Measurements from ENCODE around the gene OLA1.

Gene OLA1

DNA sequence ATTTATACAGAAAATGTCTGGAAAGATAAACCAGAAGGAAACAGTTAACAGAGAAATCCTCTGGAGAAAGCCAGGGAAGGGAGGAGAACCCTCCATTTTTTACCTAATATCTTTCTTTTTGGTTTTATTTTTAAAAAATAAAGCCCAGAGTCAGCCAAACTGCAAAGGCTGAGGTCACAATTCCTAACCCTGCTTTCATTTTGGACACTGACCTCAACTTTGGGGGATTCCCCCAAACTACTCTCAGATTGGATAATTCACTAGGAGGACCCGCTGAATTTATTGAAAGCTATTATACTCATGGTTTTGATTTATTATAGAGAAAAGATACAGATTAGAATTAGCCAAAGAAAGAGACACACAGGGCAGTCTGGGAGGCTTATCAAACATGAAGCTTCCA lies 189.9 kb downstream of the OLA1 start:
- DNase-seq, result no peak

GRCh38 chr2:174058026-174058425 lies 190.3 kb downstream of the OLA1 start:
- DNase-seq, result no peak

DNA sequence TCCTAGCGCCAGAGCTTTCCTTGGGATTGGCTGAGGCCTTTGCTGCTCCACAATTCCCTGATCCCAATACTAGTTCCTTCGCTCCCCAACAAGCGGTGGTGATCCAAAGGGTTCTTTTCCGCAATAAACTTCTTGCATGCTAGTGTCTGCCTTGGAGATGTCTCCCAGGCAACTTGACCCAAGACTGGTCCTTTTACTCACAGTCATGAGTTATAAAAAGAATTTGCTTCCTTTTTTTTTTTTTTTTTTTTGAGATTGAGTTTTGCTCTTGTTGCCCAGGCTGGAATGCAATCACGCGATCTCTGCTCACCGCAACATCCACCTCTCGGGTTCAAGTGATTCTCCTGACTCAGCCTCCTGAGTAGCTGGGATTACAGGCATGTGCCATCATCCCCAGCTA lies 193.4 kb downstream of the OLA1 start:
- DNase-seq, result no peak

DNA sequence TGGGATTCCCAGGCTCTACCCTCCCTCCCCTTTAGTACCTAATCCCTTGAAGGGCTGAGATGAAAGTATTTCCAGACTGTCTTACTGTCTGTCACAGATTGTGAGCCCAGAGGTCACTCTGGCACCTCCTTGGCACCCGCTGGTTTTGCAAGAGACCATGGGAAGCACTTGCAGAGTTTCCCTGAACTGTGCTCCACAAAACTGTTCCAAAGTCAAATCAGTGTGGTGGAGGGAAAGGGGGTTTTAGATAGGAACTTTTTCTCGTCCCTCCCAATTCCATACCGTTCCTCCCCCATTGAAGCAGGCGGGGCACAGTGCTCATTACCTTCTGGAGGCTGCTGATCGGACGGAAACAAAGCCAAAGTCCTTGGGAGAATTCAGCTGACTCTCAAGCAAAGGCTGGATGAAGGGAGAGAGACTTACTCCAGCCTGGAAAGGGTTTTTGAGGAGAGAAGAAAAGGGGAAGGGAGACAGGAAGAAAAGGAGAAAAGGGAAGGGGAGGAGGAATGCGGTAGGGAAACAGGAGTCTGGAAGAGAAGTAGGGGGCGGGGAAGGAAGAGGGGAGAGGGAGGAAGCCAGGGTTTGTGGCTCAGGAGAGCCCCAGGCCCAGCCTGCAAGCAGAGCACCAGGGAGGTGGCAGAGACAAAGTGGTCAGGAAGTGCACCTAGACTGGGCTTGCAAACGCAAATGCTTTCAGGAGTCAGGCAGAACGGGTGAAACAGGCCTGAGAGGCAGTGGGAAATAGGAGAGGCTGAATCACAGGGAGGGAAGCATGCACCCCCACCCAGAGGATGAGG lies 194.8 kb downstream of the OLA1 start:
- no peak for DNase-seq

DNA sequence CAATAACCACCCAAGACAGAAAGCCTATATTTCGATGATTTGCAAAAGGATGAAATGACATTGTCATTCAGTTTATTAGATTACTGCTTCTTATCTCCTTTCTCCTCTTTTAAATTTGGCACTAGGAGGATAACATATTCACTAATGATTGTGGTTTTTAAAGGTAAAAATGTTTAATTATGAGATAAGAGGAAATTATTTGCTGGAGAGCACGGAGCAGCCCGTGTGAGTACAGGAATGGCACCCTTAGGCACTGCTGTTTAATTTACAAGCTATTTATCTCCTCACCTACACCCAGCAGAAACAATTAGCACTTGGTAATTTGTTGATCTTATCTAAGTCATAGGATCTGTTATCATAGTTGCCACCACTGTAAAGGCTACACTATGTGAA lies 195.8 kb downstream of the OLA1 start:
- no peak for DNase-seq

GRCh38 chr2:174051741-174052583 lies 196.4 kb downstream of the OLA1 start:
- DNase-seq, result no peak

DNA sequence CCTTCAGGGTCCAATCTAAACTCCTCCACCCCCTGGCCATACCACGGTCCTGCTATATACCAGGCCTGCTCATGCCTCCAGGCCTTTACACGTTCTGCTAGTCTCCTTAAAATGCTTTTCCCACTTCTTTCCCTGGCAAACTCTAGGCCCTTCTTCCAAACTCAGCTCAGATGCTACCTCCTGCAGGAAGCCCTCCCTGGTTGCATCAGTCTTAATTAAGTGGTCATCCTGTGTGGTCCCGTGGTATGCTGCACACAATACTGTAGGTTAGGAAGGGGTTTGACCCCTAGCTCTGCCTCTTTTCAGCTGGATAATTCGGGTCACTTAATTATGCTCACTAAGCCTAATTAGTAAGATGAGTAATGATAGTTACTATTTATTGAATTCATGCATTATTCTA lies 197.3 kb downstream of the OLA1 start:
- no peak for DNase-seq

GRCh38 chr2:174049895-174050294 lies 198.4 kb downstream of the OLA1 start:
- no peak for DNase-seq

DNA sequence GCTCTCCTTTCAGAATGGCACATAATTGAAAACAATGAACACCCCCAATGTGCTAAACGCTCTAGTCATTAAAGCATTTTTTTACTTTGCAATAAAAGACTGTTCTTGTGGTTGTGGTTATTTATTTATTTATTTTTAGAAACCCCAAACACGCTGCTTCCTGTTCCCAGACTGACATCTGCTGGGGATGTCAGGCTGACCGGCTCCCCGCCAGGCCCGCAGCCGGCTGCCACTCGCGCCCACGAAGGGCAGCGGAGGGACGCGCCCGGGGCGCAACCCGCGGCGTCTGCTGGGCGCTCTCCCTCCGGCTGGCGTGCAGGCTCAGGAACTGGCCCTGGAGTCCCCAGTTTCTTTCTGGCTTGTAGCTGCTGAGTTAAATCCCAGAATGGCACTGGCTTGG lies 200.1 kb downstream of the OLA1 start:
- DNase-seq, result no peak

GRCh38 chr2:174047746-174048145 lies 200.6 kb downstream of the OLA1 start:
- DNase-seq, result no peak

DNA sequence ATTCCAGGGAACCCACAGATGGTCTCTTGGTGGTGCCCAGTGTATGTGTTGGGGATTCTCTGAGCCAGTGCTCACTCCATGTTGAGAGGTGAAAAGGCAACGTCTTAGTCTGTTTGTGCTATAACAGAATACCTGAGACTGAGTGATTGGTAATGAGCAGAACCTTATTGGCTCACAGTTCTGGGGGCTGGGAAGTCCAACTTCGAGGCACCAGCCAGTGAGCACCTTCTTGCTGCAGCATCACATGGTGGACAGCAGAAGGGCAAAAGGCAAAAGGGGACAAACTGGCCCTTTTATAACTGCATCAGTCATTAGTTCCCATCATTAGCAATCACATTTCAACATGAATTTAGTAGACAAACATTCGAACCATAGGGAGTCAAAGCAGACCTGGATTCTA lies 202.2 kb downstream of the OLA1 start:
- DNase-seq, result no peak

GRCh38 chr2:174044556-174044955 lies 203.8 kb downstream of the OLA1 start:
- DNase-seq, result no peak

DNA sequence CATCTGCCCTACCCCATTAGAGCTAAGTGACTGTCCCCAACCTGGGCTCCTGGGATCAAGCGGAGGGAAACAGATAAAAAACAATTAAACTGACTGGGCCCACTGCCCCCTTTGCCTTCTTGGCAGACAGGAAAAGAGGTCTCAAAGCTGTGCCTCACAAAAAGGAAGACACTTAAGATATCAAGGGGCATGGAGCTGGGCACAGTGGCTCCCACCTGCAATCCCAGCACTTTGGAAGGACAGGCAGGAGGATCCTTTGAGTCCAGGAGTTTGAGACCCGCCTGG lies 208.0 kb downstream of the OLA1 start:
- no peak for DNase-seq

- DNase-seq, result peak; percentile 86 to 89
These were observed 208.5 kb downstream of the OLA1 start for GRCh38 chr2:174039551-174040416.

GRCh38 chr2:174038462-174038861 lies 209.9 kb downstream of the OLA1 start:
- DNase-seq, result no peak

- no peak for DNase-seq
These were observed 211.5 kb downstream of the OLA1 start for GRCh38 chr2:174036825-174037224.

DNA sequence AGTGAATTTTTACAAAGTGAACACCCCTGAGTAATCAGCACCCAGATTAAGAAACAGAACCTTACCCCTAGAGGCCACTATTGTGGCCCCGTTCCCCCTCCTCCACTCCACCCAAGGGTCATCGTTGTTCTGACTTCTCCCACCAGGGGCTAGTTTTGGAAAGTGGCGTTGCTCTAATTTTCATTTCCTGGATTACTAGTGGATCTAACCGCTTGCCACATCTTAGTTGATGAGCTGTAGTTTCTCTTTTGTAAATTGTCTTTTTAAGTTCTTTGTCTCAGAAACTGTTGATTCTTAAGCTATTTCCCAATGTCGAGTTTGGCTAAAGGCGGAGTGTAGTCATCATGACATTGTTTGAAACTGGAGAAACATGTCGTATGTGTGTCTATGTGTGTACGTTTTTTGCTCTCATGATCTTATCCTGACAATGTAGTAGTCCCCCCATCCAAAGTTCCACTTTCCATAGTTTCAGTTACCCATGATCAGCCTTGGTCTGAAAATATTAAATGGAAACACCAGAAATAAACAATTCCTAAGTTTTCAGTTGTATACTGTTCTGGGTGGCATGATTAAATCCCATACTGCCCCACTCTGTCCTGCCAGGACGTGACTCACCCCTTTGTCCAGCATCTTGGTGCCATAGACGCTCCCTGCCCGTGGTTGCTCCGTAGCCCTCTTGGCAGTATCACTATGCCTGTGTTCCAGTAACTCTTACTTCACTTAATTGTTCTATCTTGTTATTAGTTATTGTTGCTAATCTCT lies 212.2 kb downstream of the OLA1 start:
- no peak for DNase-seq

DNA sequence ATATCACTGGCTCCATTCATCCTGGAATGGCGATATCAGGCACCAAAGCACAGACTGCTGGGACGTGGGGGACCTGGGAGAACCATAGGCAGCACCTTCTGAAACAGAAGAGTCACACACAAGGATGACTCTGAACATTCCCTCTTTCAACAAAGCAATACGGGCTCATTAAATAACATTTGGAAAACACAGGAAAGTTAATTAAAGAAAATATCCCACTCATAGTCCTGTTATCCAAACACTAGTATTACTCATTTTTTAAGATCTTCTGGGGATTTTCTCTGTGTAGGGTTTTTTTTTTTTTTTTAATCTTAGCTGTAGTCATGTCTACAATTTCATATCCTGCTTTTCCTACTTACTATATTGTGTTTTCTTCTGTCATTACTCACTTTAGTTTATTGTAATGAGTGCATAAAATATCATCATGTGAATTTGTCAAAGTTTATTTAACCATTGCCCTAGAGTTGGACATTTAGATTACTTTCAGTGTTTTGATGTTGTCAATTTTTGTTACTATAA lies 213.2 kb downstream of the OLA1 start:
- DNase-seq, result no peak

DNA sequence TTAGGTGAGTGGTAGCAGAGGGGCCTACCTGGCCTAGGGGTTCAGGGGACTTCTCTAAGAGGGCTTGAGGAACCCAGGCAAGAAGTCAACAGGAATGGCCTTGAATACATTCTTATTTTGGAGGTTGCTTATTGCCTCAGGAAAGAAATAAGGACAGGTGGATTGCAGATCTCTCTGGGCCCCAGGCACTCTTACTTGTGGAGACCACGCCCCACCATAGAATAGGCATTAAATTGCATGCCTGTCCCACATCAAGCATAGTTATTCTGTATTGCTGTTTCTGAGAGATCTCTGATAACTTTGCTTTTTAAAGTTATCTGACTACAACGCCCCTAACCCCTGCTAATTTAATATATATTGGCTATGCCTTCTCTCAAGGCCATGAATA lies 215.2 kb downstream of the OLA1 start:
- no peak for DNase-seq

DNA sequence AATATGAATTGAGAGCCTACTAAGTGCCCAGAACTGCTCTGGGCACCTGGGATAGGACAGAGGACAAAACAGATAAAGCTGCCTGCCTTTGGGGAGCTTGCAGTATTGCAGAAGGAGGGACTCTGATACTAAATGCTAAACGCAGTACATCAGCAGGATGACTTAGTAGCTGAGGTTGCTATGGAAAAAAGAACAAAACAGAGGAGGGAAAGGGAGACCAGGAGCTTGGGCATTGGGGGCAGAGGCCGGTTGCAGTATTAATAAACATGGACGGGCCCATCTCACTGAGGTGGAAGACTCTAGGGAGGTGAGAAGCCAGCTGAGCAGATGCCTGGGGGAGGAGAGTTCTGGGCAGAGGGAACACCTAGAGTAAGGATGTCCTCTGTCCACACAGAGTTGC lies 217.1 kb downstream of the OLA1 start:
- no peak for DNase-seq

- DNase-seq, result no peak
These were observed 219.4 kb downstream of the OLA1 start for GRCh38 chr2:174028935-174029334.

DNA sequence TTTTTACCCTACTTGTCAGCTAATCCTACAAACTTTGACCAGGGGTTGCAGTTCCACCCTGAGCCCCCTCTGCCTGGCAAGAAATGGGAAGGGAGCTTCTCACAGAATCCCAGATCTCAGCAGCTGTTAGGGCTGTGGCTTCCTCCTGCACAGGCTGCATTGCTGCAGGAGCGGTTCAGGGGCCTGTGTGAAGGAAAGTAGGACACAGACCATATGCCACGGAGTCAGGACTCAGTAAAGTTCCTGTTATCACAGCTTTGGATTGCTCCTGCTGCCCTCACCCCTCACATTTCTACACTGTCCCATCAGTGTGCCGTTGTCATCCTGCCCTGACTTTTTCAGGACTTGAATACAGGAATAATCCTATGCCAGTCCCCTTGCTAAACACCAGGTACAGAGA lies 220.4 kb downstream of the OLA1 start:
- no peak for DNase-seq

Measured in stimulated activated CD4-positive, alpha-beta T cell treated with anti-CD3 and anti-CD28 coated beads, Interleukin-2, amount 100 ng/mL, for 24 hours (primary cell).